T-helper 22 cell (primary cell): ENCODE measurements around the gene TIMM23.

ENCODE experiments used
- DNase-seq: peaks from one replicate; pipeline ENCODE4 v3.0.0-alpha.2; 2020; ENCODE audit warnings: low read depth

The TIMM23 gene

DNA sequence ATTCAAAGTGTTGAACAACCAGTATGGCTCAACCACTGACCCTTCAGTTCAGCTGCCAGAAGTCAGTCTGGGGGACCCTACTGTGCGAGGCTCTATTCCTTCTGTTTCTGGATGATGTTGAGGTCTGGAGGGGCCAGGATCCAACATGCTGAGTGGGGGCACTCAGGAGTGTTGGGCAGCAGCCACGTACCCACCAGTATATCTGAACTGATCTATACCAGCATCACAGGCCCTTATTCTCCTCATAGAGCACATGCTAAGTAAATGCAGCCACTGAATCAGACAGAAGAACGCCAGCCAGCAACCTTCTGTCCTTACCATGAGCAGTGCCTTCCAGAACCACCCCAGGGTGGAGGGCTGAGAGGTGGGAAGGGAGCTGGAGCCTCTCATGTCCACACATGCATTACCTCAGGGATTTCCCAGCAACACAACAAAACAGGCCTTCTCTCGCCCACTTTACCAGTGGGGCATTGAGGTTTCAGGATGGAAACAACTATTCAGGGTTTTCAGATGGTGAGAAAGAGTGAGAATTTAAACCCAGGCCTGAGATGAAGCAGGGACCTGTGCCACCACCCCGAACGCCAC is 80.6 kb downstream of the TIMM23 start:
- no peak for DNase-seq
